BJ (cell line): ENCODE measurements around the gene CARS2. TPM values are rescaled to one million over a fixed set of nuclear protein-coding genes. Genes with fewer than 3 reads are reported as not detected.

Experiments
- CTCF ChIA-PET: fragments of 350-600 bp; formaldehyde crosslinking; extraction: SDS; loops from one replicate; lab custom pipeline; 2021; ENCODE audit warnings: antibody characterized with exemption, inconsistent platforms; lab: Yijun Ruan, JAX
- POLR2A ChIA-PET: fragments of 300-600 bp; sonication (Branson Sonifier 250); formaldehyde crosslinking; extraction: SDS; loops from one replicate; lab custom pipeline; 2021; ENCODE audit warnings: antibody characterized with exemption; lab: Charles Lee
- DNase-seq: peaks from one replicate; pipeline ENCODE4 v3.0.0-alpha.2; 2011; ENCODE audit warnings: low read depth
- H3K27me3 ChIP-seq: 2 replicates; pipeline ENCODE4 v1.6.0; 2011; ENCODE audit warnings: low read length; ENCODE audit not compliant: control insufficient read depth, insufficient read depth
- H3K36me3 ChIP-seq: 2 replicates; pipeline ENCODE4 v1.5.1; 2011; ENCODE audit warnings: low read length; ENCODE audit not compliant: control insufficient read depth, insufficient read depth
- H3K4me3 ChIP-seq: 2 replicates; pipeline ENCODE4 v1.5.1; 2011; ENCODE audit warnings: low read depth, mild to moderate bottlenecking, control low read depth, low read length
- CTCF ChIP-seq: IDR thresholded peaks from 2 replicates; pipeline ENCODE4 v1.5.1; 2011; ENCODE audit warnings: low read depth, mild to moderate bottlenecking, control low read depth, inconsistent platforms, low read length, moderate library complexity; ENCODE audit not compliant: insufficient read depth
- polyA plus RNA-seq: library from polyadenylated mRNA; depleted of rRNA; stranded (reverse); fragments of >200 nt; gene quantifications from 2 replicates; pipeline ENCODE4 v1.2.3, GENCODE V29; 2011

CARS2 gene
- polyA plus RNA-seq, 1 experiment = 76.8 TPM

DNA sequence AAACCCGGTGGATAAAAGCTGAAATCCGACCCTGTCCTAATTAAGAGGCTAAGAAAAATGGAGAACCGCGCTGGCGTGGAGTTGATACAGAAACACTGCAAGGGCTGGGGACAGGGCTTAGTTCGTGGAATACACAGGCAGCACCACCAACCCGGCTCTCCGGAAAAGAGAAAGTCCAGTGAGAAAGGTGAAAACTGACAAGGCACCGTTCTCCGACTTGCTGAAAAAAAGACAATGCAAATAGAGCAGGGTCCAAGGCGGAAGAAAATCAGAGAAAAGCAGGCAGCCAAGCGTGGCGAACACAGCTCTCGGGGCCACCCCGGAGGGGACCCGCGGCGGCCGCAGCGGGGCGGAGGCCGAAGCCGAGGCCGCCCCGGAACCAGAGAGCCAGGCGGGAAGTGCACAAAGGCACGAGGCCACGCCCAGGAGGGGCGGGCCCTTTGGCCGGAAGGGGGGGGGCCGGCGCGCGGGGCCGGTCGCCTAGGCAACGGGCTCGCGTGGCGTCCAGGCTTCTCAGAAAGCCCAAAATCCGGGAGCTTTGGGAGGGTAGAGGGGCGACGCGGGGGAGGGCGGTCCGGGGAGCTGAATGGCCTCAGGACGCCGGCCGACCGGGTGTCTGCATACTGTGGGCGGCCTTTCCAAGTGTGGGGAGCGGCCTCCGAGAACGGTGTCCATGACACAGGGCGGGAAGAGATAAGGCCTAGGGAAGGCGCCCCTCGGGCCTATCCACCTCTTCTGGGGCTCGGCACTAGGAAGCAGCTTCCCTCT, 6.3 kb upstream of the CARS2 start:
- no peak for TF ChIP-seq CTCF
- Histone ChIP-seq H3K27me3 (no peaks in the 10 kb centered on the region), H3K4me3 (peak overlapping the region; percentile 92), H3K36me3 (no peaks in the 10 kb centered on the region)
- ChIA-PET CTCF (interaction anchor here (1.0 to 1.4 kb wide), 3 partner anchors 67 to 203 kb away, joined by 3 to 5 read pairs (median 4); no protein-coding TSS in a partner anchor), POLR2A (interaction anchor here (0.6 kb wide), 4 partner anchors 74 to 393 kb away, joined by 3 to 6 read pairs (median 3); no protein-coding TSS in a partner anchor)
- no peak for DNase-seq

- TF ChIP-seq CTCF = no peak
- H3K4me3 ChIP-seq = peak overlapping the region; percentile 73
- H3K36me3 ChIP-seq = peaks cover 3% of the 10 kb centered on the region
- ChIA-PET CTCF (no interaction called here), POLR2A (interaction anchor here (1.0 kb wide), 1 partner anchor 9 kb away, joined by 5 read pairs; no protein-coding TSS in a partner anchor)
- no peaks in the 10 kb centered on the region for H3K27me3 ChIP-seq
- no peak for DNase-seq
These were observed 855 bp upstream of the CARS2 start for GRCh38 chr13:110706570-110707372.

DNA sequence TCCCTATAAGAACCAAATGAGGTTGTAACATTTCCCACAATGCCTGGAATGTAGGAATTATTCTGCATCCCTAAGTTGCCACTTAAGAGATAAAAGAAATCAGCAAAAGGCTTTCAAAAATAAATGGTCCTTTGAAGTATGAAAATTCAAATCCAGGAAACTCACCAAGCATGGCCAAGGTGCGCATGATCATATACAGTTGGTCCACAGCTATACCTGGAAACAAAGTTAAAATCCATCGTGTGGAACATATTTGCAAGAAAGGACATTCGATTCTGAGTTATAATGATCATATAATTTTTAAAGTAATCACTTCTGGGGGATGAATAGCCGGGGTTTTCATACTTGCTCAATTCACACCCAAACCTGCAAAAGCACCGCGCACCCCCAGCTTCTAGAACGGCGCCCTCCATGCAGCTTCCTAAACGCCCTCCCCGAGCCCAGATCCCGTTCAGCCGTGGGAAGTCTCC, 525 bp downstream of the CARS2 start:
- 0 out of 2 replicates have a peak, but pooled peaks have one; percentile 15 for TF ChIP-seq CTCF
- Histone ChIP-seq H3K36me3 (peaks cover 5% of the 10 kb centered on the region), H3K27me3 (no peaks in the 10 kb centered on the region), H3K4me3 (peak overlapping the region; percentile 73)
- DNase-seq = no peak
- ChIA-PET POLR2A (no interaction called here), CTCF (interaction anchor here (1.1 to 1.4 kb wide), 2 partner anchors 11 to 110 kb away, joined by 3 to 4 read pairs; no protein-coding TSS in a partner anchor)

- Histone ChIP-seq H3K36me3 (peaks cover 16% of the 10 kb centered on the region), H3K4me3 (no peak overlapping the region)
These were observed 3.1 kb downstream of the CARS2 start for GRCh38 chr13:110702591-110703526.

More at GRCh38 chr13:110702591-110703526, 3.1 kb downstream of the CARS2 start:
- no peak for DNase-seq
- ChIA-PET POLR2A (no interaction called here), CTCF (no interaction called here)
- TF ChIP-seq CTCF = no peak
- no peaks in the 10 kb centered on the region for H3K27me3 ChIP-seq
